ENCODE results near the gene TMPRSS11F.
A peak's percentile ranks its signal among the peaks of the same experiment; 100 is the strongest.

The TMPRSS11F gene

DNA sequence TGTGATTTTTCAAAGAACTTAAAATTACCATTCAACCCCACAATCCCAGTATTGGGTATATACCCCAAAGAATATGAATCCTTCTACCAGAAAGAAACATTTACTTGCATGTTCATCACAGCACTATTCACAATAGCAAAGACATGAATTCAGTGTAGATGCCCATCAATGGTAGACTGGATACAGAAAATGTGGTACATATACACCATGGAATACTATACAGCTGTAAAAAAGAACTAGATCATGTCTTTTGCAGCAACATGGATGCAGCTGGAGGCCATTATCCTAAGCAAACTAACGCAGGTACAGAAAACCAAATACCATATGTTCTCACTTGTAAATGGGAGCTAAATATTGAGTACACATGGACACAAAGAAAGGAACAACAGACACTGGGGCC is 34.1 kb upstream of the TMPRSS11F start:
- TF ChIP-seq, protein P1, sequence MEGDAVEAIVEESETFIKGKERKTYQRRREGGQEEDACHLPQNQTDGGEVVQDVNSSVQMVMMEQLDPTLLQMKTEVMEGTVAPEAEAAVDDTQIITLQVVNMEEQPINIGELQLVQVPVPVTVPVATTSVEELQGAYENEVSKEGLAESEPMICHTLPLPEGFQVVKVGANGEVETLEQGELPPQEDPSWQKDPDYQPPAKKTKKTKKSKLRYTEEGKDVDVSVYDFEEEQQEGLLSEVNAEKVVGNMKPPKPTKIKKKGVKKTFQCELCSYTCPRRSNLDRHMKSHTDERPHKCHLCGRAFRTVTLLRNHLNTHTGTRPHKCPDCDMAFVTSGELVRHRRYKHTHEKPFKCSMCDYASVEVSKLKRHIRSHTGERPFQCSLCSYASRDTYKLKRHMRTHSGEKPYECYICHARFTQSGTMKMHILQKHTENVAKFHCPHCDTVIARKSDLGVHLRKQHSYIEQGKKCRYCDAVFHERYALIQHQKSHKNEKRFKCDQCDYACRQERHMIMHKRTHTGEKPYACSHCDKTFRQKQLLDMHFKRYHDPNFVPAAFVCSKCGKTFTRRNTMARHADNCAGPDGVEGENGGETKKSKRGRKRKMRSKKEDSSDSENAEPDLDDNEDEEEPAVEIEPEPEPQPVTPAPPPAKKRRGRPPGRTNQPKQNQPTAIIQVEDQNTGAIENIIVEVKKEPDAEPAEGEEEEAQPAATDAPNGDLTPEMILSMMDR (IDR thresholded peaks at IDR 0.05; ENCODE audit: low read depth, low read length), result no peak
- DNase-seq (ENCODE audit: low read depth in 2 of 2), result no peak
- H3K4me3 ChIP-seq (replicated peaks in 1 of 2; ENCODE audit: low read depth in 2 of 2, low read length in 2 of 2), result no peak overlapping the region

DNA sequence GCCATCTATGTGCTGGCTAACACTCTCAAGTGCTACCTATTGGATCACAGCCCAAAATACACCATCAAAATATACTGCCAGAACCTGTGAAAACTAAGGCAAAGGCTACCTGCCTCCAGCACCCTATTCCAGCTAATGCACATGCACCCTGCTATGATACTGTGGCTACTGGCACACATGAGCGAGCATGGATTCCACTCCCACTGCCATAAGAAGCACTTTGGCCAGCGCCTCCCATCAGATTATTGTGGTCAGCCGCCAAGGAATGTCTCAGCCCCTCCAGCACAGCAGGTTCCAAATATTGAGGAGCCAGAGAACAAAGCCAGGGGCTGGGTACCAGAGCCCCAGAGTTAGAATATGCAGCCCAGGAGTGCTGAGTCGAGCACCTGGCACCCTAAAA is 32.5 kb upstream of the TMPRSS11F start:
- DNase-seq (ENCODE audit: low read depth in 2 of 2), result no peak
- TF ChIP-seq, protein P1 (IDR thresholded peaks at IDR 0.05; ENCODE audit: low read depth, low read length), result no peak

DNA sequence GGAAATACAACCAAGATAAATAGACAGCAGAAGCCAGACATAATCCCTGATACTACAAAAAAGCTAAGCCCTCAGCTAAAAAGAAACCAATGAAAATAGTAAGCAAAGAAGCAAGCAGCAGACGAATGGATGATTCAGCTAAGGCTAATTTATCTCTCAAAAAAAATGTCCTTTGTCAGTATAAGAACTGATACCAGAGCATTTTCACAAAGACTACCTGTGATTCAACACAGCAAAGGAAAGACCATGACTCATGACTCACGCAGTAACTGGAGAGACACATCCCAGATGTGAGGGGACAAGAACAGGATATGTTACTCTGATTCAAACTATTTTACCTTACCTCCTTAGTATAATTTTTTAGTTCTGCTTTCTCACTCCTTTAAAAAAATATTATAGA is 22.7 kb upstream of the TMPRSS11F start:
- no peak overlapping the region for H3K4me3 ChIP-seq (replicated peaks in 1 of 2; ENCODE audit: low read depth in 2 of 2, low read length in 2 of 2)
- TF ChIP-seq, protein P1 (IDR thresholded peaks at IDR 0.05; ENCODE audit: low read depth, low read length), result no peak
- DNase-seq (ENCODE audit: low read depth in 2 of 2), result peak; percentile 12 to 69

More for the DNA sequence above, 32.5 kb upstream of the TMPRSS11F start:
- H3K4me3 ChIP-seq (replicated peaks in 1 of 2; ENCODE audit: low read depth in 2 of 2, low read length in 2 of 2), result no peak overlapping the region

DNA sequence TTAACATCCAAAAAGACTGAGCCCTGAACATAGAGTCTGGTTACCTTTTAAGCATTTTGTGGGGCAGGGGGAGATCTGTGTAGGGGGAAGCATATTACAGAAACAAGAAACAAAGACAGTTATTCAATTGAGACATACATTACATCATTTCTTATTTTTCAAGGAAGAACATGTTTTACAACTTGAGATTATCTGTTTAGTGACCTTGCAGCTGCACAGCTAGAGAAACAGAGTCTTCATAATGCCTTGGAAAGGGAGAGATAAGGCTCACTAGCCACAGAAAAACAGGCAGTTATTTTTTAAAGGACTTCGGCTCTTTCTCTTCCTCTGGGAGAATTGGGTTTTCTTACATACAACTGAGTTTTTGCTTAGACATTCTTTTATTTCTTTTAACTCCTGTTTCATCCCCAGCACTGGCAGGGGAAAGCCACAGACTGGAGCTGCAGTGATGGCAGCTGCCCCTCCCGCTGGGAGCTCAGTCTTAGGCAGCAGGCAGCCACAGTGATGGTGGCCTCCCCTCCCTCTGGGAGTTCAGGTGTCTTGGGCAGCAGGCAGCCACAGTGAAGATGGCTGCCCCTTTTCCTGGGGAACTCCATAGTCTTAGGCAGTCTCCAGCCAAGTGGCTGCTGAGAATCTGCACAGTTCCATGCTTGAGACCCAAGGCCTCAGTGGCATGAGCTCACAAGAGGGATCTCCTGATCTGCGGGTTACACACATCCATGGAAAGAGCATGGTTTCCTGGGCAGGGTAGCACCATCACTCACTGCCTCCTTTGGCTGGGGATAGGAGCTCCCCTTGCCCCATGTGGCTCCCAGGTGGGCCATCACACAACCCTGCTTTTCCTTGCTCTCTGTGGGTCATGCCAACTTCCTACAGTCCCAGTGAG is 19.4 kb upstream of the TMPRSS11F start:
- no peak for DNase-seq (ENCODE audit: low read depth in 2 of 2)
- no peak overlapping the region for H3K4me3 ChIP-seq (replicated peaks in 1 of 2; ENCODE audit: low read depth in 2 of 2, low read length in 2 of 2)
- TF ChIP-seq, protein P1 (IDR thresholded peaks at IDR 0.05; ENCODE audit: low read depth, low read length), result no peak

DNA sequence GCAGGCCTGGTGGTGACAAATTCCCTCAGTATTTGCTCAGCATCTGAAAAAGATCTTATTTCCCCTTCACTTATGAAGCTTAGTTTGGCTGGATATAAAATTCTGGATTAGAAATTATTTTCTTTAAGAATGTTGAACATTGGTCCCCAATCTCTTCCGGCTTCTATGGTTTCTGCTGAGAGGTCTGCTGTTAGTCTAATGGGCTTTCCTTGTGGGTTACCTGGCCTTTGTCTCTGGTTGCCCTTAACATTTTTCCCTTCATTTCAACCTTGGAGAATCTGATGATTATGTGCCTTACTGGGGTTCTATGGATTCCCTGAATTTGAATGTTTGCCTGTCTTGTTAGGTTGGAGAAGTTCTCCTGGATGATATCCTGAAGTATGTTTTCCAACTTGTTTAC is 17.4 kb upstream of the TMPRSS11F start:
- H3K4me3 ChIP-seq (replicated peaks in 1 of 2; ENCODE audit: low read depth in 2 of 2, low read length in 2 of 2), result no peak overlapping the region
- no peak for DNase-seq (ENCODE audit: low read depth in 2 of 2)
- TF ChIP-seq, protein P1 (IDR thresholded peaks at IDR 0.05; ENCODE audit: low read depth, low read length), result no peak

DNA sequence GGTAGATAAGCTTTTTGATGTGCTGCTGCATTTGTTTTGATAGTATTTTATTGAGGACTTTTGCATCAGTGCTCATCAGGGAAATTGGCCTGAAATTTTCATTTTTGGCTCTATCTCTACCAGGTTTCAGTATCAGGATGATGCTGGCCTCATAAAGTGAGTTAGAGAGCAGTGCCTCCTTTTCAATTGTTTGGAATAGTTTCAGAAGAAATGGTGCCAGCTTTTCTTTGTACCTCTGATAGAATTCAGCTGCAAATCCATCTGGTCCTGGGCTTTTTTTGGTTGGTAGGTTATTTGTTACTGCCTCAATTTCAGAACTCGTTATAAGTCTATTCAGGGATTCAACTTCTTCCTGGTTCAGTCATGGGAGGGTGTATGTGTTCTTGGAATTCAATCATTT is 15.6 kb upstream of the TMPRSS11F start:
- H3K4me3 ChIP-seq (replicated peaks in 1 of 2; ENCODE audit: low read depth in 2 of 2, low read length in 2 of 2), result no peak overlapping the region
- TF ChIP-seq, protein P1 (IDR thresholded peaks at IDR 0.05; ENCODE audit: low read depth, low read length), result no peak
- no peak for DNase-seq (ENCODE audit: low read depth in 2 of 2)

Measured in cardiac fibroblast (primary cell).